Measurements from ENCODE around the gene TMEM244.
"Not testable (repeated sequence)": the region's sequence is repeated elsewhere in the genome, so short reads cannot be mapped to it uniquely, and the experiment has no call there.

The TMEM244 gene

DNA sequence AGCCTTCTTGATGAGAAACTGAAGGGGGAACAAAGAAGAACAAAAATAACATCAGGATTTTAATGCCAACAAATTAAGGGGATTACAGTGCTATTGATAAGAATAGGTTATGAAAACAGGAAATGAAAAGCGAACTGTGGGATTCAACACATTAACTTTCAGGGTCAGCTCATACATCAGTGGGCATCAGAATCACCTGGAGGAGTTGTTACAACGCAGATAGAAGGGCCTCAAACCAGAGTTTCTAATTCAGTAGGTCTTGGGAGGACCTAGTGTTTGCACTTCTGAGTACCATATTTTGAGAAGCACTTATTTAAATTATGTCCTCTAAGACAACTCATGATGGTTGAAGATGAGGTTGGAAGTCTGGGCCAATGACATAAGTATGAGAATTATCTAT is 5.6 kb upstream of the TMEM244 start:
- no peak for DNase-seq

- DNase-seq = no peak
Observed at GRCh38 chr6:129866256-129866655, 5.1 kb upstream of the TMEM244 start.

GRCh38 chr6:129865013-129865412 is 3.9 kb upstream of the TMEM244 start:
- DNase-seq = no peak

- no peak for DNase-seq
Observed at GRCh38 chr6:129863664-129864063, 2.5 kb upstream of the TMEM244 start.

GRCh38 chr6:129859524-129859923 is 1.6 kb downstream of the TMEM244 start:
- no peak for DNase-seq

GRCh38 chr6:129857838-129858237 is 3.3 kb downstream of the TMEM244 start:
- DNase-seq = no peak

- no peak for DNase-seq
Observed at GRCh38 chr6:129853996-129854711, 7.0 kb downstream of the TMEM244 start.

DNA sequence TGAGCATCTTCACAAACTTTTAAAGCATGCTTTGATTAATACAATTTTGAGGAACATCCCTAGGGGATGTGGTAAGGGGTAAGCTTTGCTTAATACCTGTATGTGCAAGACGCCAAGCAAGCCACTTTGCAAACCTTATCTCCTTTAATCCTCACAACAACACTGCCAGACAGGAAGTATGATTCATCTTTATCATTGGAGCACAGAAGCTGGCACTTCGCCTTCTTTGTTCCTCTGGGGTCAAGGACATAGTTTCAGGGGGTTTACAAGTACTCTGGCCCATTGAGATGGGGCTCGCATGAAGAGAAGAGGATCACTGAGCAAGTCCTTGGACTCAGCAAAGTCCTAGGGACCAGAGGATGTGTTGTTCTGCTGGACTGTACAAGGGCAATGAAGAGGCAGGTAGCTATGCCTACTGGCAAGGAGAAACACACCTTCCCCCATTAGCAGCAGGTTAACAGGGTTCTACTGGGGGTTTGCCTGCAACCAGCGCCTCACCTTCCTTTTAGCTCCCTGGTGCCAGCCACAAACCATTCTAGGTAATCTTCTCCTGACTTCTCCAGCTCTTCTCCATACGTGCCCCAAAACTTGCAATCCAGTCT is 8.8 kb downstream of the TMEM244 start:
- no peak for DNase-seq

GRCh38 chr6:129849456-129849855 is 11.7 kb downstream of the TMEM244 start:
- no peak for DNase-seq

- no peak for DNase-seq
Observed at GRCh38 chr6:129846761-129847160, 14.4 kb downstream of the TMEM244 start.

DNA sequence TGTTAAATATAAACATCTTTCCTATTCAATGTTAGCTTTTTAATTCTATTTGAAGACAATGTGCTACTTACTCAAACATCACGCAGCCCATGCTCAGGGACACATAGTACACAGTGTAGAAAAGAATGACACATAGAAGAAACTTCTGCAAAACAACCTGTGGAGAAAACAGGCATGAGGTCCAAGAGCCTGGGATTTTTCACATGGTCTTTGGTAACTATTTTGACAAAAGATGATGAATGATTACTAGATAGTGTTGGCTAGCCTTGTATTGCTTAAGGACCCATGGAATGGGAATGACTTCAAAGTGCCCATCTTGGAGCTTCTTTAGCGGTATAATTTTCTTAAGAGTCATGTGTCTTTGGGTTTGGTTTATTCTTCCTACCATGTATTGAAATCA is 15.4 kb downstream of the TMEM244 start:
- no peak for DNase-seq

DNA sequence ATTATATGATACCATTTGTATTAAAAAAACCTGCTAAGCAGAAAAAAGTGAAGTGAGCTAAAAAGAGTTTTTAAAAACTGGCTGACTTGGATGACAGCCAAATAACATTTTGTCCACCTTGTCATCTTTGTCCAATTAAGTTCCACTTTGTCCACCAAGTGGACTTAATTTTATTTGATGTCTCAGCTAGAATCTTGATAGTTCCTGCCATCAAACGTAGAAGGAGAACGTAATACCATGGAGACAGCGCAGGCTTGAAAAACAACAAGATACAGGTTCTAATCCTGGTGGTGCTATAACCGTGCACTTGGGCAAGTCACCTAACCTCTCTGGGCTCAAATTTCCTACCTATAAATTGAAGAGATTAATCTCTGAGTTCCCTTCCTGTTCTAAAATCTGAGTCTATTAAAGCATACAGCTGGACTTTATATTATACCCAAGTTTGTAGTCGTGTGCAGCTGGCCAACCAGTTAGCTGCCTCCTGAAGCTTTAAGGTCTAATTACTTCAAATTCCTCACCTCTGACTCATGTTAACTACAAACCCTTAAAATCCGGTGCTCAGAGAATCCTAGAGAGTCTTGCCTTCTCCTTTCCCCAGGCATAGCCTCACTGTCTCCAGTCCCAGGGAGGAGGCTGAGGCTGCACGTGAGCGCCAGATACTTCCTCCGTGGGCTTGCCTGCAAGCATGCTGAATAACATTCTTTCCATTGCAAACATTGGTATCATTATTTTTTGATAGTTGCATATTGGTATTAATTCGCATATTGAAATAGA is 16.8 kb downstream of the TMEM244 start:
- DNase-seq = no peak

- DNase-seq = no peak
Observed at GRCh38 chr6:129843573-129843972, 17.5 kb downstream of the TMEM244 start.

GRCh38 chr6:129842881-129843409 is 18.2 kb downstream of the TMEM244 start:
- no peak for DNase-seq

- DNase-seq = no peak
Observed at GRCh38 chr6:129842137-129842536, 19.0 kb downstream of the TMEM244 start.

DNA sequence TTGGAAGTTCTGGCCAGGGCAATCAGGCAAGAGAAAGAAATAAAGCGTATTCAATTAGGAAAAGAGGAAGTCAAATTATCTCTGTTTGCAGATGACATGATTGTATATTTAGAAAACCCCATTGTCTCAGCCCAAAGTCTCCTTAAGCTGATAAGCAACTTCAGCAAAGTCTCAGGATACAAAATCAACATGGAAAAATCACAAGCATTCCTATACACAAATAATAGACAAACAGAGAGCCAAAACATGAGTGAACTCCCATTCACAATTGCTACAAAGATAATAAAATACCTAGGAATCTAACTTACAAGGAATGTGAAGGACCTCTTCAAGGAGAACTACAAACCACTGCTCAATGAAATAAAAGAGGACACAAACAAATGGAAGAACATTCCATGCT is 21.6 kb downstream of the TMEM244 start:
- DNase-seq = not testable (repeated sequence)

- DNase-seq = no peak
Observed at GRCh38 chr6:129835691-129836090, 25.4 kb downstream of the TMEM244 start.

GRCh38 chr6:129832299-129832698 is 28.8 kb downstream of the TMEM244 start:
- DNase-seq = no peak

- no peak for DNase-seq
Observed at GRCh38 chr6:129828229-129828628, 32.9 kb downstream of the TMEM244 start.

GRCh38 chr6:129818251-129818650 is 42.9 kb downstream of the TMEM244 start:
- DNase-seq = no peak

- no peak for DNase-seq
Observed at GRCh38 chr6:129817821-129818220, 43.3 kb downstream of the TMEM244 start.

- no peak for DNase-seq
Observed at GRCh38 chr6:129817332-129817731, 43.8 kb downstream of the TMEM244 start.

DNA sequence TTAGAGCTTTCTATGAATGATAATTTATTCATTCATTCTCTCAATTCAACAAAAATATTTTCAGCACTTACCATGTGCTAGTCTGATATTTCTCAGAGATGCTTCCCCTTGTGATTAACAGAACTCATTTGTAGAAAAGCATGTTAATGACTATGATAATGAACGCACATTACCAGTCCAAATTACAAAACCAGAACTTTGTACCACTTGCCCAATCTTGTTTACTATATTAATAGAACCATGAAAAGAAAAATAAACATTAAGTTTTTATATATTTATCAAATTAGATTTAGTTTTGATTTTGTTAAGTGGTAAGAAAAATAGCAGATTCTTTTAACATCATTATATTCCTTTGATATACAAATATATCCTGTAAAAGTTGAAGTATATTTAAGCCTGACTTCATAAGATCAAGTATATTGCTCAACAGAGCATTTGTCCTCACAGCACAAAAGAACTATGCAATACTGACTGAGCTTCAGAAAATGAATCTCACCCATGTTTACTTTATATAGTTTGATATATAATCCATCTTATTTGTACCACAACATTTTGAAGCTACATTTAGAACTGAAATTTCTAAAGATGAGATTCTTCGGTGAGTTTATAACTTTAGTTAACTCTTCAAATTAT is 48.9 kb downstream of the TMEM244 start:
- DNase-seq = no peak
